GF-D8 (cell line): ENCODE results near the gene ST3GAL3.

Source experiments
- DNase-seq: peaks from one replicate; lab custom pipeline; 2025; lab: John Stamatoyannopoulos, UW

The ST3GAL3 gene

GRCh38 chr1:43786960-43787359, 79.6 kb downstream of the ST3GAL3 start:
- peak; percentile 23 for DNase-seq

DNA sequence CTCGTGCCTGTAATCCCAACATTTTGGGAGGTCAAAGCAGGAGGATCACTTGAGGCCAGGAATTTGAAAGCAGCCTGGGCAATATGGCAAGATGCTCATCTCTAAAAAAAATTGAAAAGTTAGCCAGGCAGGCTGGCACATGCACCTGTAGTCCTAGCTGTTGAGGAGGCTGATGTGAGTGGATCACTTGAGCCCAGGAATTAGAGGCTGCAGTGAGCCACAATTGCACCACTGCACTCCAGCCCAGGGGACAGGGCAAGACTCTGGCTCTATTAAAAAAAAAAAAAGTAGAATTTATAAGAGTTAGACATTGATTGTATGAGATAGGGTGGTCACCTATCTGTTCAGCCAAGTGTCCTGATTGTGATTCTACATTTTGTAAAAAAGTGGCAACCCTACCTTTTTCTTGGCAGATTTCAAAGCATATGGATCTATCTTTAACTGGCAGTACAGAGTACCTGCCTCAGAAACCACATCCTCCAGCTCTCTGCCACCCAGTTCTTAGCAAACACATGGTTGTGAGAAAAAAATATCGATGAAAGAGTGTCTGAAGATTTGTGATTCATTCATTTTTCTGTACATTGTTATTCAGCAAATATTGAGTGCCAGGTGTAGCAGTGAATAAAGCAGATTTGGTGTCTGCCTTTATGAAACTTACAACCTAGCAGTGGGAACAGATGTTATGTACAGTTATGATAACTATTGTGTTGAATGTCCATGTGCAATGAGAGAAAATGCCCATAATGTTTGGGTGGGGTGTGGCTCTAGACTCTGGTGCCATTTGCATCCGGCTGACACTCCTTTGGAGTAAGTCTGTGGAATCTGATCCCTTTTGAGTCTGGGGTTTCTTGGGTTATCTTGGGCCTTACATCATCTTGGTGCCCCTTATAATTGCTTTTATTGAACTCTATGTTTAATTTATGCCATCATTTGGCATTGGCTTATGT, 82.5 kb downstream of the ST3GAL3 start:
- no peak for DNase-seq

DNA sequence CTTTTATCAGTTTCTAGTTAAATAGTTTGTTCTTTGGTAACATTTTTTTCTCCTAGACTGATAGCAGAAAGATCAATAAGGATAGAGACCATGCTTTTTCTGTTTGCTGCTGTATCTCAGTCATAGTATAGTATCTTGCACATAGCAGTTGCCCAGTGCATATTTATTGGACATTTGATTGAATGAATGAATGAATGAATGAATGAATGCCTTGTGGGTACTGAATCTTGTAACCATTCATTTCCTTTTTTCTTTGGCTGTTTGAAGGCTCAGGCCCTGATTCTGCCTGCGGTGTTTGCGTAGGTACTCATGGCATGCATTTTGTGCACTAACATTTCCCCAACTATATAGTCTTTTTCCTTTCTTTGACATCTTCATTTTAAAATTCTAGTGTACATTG, 83.9 kb downstream of the ST3GAL3 start:
- no peak for DNase-seq

DNA sequence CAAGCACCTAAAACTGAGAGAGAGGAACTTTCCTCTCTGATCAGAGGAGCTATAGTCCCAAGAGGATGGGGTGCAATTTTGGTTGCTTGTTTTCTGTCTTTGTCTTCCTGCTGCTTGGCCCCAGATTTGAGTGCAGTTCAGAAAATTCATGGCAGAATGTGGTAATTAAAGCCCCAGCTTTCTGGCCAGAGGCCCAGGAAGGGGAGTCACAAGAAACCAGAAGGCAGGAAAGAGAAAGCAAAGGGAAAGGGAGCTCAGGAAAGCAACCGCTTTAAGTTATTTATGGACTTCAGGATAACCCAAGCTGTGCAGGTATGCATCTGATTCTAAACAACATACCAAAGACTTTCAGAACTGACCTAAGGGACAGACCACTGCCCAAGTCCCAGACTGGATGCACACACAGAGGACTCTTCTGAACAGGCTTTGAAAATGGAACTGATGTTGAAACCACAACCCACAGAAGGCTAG, 88.8 kb downstream of the ST3GAL3 start:
- peak; percentile 20 for DNase-seq

- DNase-seq = no peak
These were observed 90.6 kb downstream of the ST3GAL3 start for GRCh38 chr1:43797891-43798290.

GRCh38 chr1:43799656-43800635, 92.6 kb downstream of the ST3GAL3 start:
- no peak for DNase-seq

- DNase-seq = no peak
These were observed 93.4 kb downstream of the ST3GAL3 start for GRCh38 chr1:43800771-43801170.

- no peak for DNase-seq
These were observed 93.9 kb downstream of the ST3GAL3 start for GRCh38 chr1:43801203-43801602.

DNA sequence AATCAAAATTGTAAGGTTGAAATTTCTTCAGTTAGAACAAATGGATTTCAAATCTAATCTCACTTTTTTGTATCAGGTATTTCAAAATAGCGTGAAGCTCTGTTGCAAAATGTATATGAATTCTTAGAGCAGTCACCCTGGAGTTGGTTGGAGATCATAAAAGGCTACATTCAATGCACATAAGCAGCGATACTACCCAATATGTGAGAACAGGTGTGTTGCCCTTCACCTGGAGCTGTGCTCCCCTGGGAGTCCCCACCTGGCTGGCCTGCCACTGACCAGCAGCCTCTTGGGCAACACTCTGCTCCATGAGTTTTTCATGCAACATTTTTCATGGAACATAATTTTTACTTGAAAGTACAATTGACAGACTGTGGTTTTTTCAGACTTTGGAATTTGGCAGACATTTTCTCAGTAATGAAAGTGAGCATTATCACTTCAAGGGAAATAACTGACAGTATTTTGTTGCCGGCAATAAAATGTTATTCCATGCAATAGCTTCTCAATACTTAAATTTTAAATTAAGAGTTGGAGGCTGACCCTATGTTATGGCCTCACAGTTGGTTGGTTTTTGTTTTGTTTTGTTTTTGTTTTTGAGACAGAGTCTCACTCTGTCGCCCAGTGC, 95.1 kb downstream of the ST3GAL3 start:
- no peak for DNase-seq

DNA sequence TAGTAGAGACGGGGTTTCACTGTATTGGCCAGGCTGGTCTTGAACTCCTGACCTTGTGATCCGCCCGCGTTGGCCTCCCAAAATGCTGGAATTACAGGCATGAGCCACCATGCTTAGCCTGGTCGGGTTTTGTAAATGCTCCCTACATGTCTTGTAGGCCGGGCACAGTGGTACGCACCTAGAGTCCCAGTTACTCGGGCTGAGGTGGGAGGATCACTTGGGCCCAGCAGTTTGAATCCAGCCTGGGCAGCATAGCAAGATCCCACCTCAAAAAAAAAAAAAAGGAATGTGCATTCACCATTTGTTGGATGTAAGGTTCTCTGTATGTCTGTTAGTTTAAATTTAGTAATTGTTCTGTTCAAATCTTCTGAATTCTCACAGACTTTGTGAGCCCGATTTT, 95.8 kb downstream of the ST3GAL3 start:
- no peak for DNase-seq

DNA sequence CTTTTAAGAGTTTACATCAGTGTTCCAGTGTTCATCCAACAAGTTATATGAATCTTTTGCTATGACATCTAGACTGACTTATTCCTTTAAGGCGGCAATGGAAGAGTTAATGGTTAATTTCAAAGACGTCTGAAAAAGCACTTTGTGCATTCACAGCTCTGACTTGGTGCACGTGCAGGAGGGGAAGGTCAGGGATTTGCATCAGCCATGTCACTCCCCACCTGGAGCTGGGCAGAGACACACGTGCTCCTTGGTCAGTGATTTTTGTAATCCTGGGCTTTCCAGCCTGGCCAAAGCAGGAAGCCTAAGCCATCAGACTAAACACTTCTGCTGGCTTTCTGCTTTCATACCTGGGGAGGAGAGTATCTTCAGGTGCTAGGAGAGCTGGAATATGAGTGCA, 96.3 kb downstream of the ST3GAL3 start:
- no peak for DNase-seq

- DNase-seq = no peak
These were observed 97.2 kb downstream of the ST3GAL3 start for GRCh38 chr1:43804569-43804968.

DNA sequence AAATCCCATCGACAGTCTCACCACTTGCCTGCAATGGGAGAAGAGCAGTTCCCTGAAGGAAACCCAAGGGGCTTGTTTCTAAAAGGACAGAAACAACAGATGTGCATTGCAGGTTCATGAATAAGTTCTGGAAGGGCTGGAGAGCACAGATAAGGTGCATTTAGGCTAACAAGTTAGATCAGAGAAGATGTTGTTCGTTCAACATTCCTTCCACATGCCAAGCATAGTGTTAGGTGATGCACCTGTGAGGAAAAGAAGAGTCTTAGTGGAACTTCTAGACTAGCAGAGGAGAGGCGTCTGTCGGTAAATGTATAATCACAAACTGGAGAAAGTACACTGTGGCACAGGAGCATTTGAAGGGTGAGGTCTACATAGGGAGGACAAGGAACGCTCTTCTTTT, 98.0 kb downstream of the ST3GAL3 start:
- no peak for DNase-seq

DNA sequence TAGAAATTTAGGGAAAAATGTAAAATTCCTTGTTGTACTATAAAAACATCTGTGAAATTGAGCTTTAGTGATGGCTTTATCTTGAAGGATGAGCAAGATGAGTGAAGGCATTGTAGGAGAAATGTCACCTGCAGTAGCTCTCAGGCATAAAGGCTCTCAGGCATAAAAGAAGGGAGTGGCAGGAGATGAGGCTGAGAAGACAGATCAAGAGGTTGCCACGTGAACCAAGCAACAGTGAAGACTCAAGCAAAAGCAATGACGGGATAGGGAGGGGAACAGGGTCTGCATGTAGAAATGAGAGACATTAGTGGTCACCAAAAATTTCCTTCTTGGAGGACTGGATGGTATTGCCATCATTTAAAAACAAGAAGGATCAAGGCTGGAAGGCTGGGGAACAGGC, 98.8 kb downstream of the ST3GAL3 start:
- DNase-seq = no peak

DNA sequence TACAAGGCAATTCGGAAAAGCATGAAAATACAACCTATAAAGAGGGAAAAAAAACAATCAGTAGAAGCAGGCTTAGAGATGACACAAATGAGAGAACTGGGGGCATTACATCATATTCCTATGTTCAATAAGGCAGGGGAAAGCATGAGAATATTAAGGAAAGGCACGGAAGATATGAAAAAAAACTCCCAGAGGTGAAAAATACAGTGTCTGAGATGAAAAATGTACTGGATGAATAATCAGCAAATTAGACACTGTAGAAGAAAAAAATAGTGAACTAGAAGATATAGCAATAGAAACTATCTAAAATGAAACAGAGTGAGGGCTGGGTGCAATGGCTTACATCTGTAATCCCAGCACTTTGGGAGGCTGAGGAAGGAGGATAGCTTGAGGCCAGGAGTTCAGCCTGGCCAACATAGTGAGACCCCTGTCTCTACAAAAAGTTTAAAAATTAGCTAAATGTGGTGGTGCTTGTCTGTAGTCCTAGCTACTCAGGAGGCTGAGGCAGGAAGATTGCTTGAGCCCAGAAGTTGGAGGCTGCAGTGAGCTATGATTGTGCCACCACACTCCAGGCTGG, 101.8 kb downstream of the ST3GAL3 start:
- no peak for DNase-seq

GRCh38 chr1:43812579-43812978, 105.2 kb downstream of the ST3GAL3 start:
- no peak for DNase-seq

GRCh38 chr1:43814401-43814800, 107.1 kb downstream of the ST3GAL3 start:
- DNase-seq = no peak

DNA sequence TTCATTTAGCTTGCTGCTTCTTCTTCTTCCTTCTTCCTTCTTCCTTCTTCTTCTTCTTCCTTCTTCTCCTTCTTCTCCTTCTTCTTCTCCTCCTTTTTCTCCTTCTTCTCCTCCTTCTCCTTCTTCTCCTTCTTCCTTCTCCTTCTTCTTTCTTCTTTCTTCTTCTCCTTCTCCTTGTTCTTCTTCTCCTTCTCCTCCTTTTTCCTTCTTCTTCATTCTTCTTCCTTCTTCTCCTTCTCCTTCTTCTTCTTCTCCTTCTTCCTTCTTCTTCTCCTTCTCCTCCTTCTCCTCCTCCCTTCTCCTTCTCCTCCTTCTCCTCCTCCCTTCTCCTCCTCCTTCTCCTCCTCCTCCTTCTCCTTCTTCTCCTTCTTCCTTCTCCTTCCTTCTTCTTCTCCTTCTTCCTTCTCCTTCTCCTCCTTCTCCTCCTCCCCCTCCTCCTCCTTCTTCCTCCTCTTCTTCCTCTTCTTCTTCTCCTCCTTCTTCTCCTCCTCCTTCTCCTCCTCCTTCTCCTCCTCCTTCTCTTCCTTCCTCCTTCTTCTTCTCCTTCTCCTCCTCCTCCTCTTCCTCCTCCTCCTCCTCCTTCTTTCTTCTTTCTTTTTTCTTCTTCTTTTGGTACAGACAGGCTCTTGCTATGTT, 110.1 kb downstream of the ST3GAL3 start:
- DNase-seq = no peak

GRCh38 chr1:43818691-43819090, 111.4 kb downstream of the ST3GAL3 start:
- no peak for DNase-seq

DNA sequence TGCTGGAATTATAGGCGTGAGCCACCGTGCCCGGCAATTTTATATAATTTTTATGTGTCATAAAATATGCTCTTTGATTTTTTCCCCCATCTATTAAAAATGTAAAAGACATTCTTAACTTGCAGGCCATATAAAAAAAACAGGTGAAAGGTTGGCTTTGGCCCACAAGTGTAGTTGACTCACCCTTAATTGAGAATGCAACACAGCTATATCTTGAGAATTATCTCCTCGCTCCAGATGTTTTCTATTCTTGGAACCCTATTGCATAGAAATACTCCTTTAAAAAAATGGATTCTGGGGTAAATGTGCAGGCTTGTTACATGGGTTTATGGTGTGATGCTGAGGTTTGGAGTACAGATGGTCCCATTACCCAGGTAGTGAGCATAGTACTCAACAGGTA, 112.0 kb downstream of the ST3GAL3 start:
- DNase-seq = no peak

DNA sequence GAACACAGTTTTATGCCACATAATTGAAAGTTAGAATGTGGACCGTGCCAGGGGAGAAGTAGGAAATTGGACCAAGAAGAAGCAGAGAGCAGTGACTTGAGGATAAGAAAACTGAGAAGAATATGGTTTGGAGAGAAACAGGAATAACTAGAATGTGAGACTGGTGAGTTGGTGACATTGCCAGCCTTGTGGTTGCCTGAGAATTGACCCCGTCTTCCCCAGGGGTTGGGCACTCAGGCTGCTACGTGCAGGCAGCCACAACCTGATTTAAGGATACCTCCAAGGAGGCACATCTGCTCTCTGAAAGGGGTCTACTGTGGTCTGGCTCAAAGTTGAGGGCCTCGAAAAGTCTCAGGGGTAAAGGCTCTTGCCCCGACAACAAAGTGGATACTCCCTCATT, 114.1 kb downstream of the ST3GAL3 start:
- no peak for DNase-seq
